Thoracic aorta (tissue), 2 donors: ENCODE measurements around the gene NOA1. TPM values are rescaled to one million over a fixed set of nuclear protein-coding genes. Genes with fewer than 3 reads are reported as not detected.

Source experiments
- ATAC-seq: fragments of 150-250 bp; one replicate; pipeline ENCODE4 v1.8.0; 2017; ENCODE audit warnings: low read depth; ENCODE audit not compliant: insufficient number of reproducible peaks, low FRiP score
- DNase-seq: peaks from one replicate; pipeline ENCODE4 v3.0.0-alpha.2; 2020; ENCODE audit warnings: low spot score
- H3K27ac ChIP-seq, 2 donors: fragments of 200-600 bp; sonication (generic); 1 replicate in 1 of 2; 2 replicates in 1 of 2; pipeline ENCODE4 v1.5.1; 2016; ENCODE audit warnings: mild to moderate bottlenecking in 2 of 2, moderate library complexity in 2 of 2
- H3K27me3 ChIP-seq: fragments of 200-600 bp; sonication (generic); replicated peaks from 2 replicates; pipeline ENCODE4 v1.6.0; 2016; ENCODE audit warnings: mild to moderate bottlenecking; ENCODE audit not compliant: insufficient read depth
- H3K36me3 ChIP-seq: fragments of 200-600 bp; sonication (generic); one replicate; pipeline ENCODE4 v1.5.1; 2016
- H3K4me1 ChIP-seq, 2 donors: fragments of 200-600 bp; sonication (generic); 1 replicate in 1 of 2; 2 replicates in 1 of 2; pipeline versions ENCODE4 v1.5.1 to v1.6.0; 2016; ENCODE audit warnings: low read depth in 2 of 2, mild to moderate bottlenecking in 1 of 2; ENCODE audit not compliant: control insufficient read depth in 1 of 2
- H3K4me3 ChIP-seq: fragments of 200-600 bp; sonication (generic); 2 replicates; pipeline ENCODE4 v1.5.1; 2016; ENCODE audit warnings: mild to moderate bottlenecking
- H3K9me3 ChIP-seq: fragments of 200-600 bp; sonication (generic); 2 replicates; pipeline ENCODE4 v1.5.1; 2016
- CTCF ChIP-seq: fragments of 200-600 bp; sonication (generic); IDR thresholded peaks from one replicate; pipeline ENCODE4 v1.5.1; 2019; ENCODE audit warnings: antibody characterized with exemption
- total RNA-seq, 2 donors: library from RNA; depleted of rRNA; stranded (reverse); fragments of >200 nt; gene quantifications; one replicate each; pipeline versions ENCODE4 v1.1.0 to v1.2.3, GENCODE V29; 2016

The NOA1 gene
- total RNA-seq, 2 donors from 2014 or later = 17.7 to 18.3 TPM

DNA sequence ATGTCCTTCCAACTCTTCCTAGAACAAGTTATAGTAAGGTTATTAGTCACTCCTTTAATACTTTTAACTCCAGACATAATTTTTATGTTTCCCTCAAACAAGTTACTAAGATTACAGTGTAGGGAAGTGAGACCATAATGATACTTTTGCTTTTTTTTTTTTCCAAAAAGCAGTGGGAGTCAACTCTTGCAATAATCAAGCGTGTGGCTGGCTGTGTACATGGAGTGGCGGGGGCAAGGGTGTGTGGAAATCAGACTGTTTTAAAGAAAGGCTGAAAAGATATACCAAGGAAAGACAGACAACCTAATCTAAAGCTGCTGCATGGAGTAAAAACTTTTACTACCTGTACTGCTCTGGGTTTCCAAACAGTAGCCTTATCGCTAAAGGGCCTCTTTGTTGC, 4.1 kb downstream of the NOA1 start:
- H3K9me3 ChIP-seq = no peaks in the 10 kb centered on the region
- no peak for ATAC-seq
- H3K27ac ChIP-seq = no peak overlapping the region
- H3K4me1 ChIP-seq = peaks cover 16 to 24% of the 10 kb centered on the region in 2 donors
- H3K36me3 ChIP-seq = peaks cover 40% of the 10 kb centered on the region
- no peak for TF ChIP-seq CTCF
- H3K27me3 ChIP-seq = no peaks in the 10 kb centered on the region
- no peak for DNase-seq
- no peak overlapping the region for H3K4me3 ChIP-seq

DNA sequence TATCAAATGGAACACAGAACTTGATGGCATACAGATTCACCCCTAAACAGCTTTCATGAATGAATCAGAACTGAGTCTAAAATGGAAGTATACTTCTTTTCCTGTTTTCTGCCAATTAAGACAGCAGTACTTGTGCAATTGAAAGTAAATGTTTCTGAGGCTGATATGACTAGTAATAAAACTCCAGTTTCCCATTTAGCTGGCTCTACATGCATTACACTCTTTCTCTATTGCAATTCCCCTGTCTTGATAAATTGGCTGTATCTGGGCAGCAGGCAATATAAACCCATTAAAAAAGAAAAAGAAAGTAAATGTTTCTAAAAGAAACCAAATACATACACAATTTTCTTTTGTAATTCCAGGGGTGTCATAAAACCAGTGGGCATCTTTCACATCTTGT, 4.6 kb downstream of the NOA1 start:
- H3K27ac ChIP-seq = no peak overlapping the region
- H3K27me3 ChIP-seq = no peaks in the 10 kb centered on the region
- H3K9me3 ChIP-seq = no peaks in the 10 kb centered on the region
- ATAC-seq (no peak), DNase-seq (no peak)
- H3K4me3 ChIP-seq = no peak overlapping the region
- peaks cover 40% of the 10 kb centered on the region for H3K36me3 ChIP-seq
- no peak for TF ChIP-seq CTCF
- peaks cover 16 to 24% of the 10 kb centered on the region in 2 donors for H3K4me1 ChIP-seq

GRCh38 chr4:56972389-56972788, 5.0 kb downstream of the NOA1 start:
- H3K36me3 ChIP-seq = peaks cover 40% of the 10 kb centered on the region
- ATAC-seq = no peak
- no peak overlapping the region for H3K27ac ChIP-seq
- TF ChIP-seq CTCF = no peak
- peaks cover 16 to 24% of the 10 kb centered on the region in 2 donors for H3K4me1 ChIP-seq
- H3K27me3 ChIP-seq = no peaks in the 10 kb centered on the region
- H3K4me3 ChIP-seq = no peak overlapping the region
- DNase-seq = no peak
- no peaks in the 10 kb centered on the region for H3K9me3 ChIP-seq

- peaks cover 16 to 19% of the 10 kb centered on the region in 2 donors for H3K4me1 ChIP-seq
- ATAC-seq (no peak), DNase-seq (no peak)
- H3K9me3 ChIP-seq = no peaks in the 10 kb centered on the region
- H3K27ac ChIP-seq = no peak overlapping the region
- no peak overlapping the region for H3K4me3 ChIP-seq
- peaks cover 44% of the 10 kb centered on the region for H3K36me3 ChIP-seq
- TF ChIP-seq CTCF = no peak
- no peaks in the 10 kb centered on the region for H3K27me3 ChIP-seq
These were observed 6.0 kb downstream of the NOA1 start for GRCh38 chr4:56971383-56971782.

DNA sequence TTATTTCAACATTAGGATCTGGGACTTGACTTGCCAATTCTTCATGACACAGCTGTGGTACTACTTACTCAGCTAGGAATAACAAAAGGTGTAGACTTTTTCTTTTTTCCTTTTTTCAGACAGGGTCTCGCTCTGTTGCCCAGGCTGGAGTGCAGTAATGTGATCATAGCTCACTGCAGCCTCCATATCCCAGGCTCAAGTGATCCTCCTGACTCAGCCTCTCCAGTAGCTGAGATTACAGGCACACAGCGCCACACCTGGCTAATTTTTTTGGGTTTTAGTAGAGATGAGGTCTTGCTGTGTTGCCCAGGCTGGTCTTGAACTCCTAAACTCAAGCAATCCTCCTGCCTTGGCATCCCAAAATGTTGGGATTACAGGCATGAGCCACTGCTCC, 16.3 kb downstream of the NOA1 start:
- TF ChIP-seq CTCF = no peak
- peaks cover 19% of the 10 kb centered on the region for H3K36me3 ChIP-seq
- ATAC-seq (no peak), DNase-seq (no peak)
- H3K27ac ChIP-seq = no peak overlapping the region
- H3K9me3 ChIP-seq = no peaks in the 10 kb centered on the region
- H3K27me3 ChIP-seq = no peaks in the 10 kb centered on the region
- H3K4me3 ChIP-seq = no peak overlapping the region
- peaks cover 10 to 18% of the 10 kb centered on the region in 2 donors for H3K4me1 ChIP-seq
